AG08396 (cell line): ENCODE measurements around the gene FER1L5.

Experiments
- DNase-seq: peaks from one replicate; pipeline ENCODE4 v3.0.0; 2012; ENCODE audit warnings: low spot score, mixed read lengths

The FER1L5 gene

DNA sequence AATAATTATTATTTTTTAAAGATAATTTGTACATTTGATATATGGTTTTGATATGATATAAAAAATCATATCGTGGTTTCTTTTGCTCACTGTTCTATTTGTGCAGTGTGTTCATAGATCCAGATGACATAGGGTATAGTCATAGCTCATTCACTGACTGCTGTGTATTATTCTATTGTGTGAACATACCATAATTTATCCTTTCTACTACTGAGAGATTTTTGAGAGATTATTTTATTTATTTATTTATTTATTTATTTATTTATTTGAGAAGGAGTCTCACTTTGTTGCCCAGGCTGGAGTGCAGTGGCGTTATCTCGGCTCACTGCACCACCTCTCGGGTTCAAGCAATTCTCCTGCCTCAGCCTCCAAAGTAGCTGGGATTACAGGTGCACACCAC is 39.0 kb downstream of the FER1L5 start:
- no peak for DNase-seq

DNA sequence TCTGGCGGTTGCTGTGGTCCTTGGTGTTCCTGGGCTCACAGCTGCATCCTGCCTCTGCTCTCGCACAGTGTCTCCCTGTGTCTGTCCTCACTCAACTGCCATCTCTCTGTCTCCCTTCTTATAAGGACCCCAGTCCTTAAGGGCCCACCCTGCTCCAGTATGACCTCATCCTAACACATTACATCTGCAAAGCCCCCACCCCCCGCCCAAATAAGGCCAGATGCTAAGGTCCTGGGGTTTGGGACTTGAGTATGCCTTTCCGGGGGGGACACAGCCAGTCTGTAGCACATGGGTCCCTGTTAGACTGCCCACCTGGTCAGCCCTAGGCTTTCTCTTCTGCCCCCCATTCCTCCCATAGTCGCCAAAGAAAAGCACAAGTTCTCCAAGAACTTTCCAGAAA is 40.7 kb downstream of the FER1L5 start:
- no peak for DNase-seq

DNA sequence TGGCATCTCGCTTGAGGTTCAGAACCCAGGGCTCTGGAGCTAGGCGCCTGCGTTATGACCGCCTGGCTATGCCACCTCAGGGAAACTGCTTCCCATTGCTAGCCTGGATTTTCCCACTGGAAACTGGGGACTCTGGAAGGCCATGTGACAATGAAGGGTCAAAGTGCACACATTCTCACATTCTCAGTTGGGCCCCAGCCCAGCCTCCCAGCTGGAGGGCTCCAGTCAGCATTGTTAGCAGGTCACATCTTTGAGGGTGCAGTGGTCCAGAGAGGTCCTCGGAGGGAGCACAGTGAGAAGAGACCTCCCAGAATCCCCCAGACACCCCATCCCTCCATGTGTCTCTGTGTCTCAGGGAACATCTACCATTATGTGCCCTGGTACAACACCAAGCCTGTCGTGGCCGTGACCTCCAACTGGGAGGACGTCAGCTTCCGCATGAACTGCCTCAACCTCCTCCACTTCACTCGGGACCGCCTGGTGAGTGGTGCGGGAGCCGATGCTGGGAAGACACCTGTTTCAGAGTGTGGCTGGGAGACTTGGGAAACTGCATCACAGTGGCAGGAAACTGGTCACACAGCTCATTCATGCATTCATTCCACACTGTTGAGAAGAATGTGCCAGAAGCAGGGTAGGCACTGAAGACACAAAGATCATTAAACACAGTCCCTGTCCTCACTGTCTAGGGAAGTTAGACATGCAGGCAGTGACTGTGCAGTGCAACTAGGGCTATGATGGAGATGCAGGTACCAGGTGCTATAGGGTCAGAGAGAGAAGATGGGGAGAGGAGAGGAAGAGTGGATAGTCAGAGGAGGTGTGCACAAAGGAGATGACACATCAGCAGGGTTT is 41.6 kb downstream of the FER1L5 start:
- DNase-seq: no peak

DNA sequence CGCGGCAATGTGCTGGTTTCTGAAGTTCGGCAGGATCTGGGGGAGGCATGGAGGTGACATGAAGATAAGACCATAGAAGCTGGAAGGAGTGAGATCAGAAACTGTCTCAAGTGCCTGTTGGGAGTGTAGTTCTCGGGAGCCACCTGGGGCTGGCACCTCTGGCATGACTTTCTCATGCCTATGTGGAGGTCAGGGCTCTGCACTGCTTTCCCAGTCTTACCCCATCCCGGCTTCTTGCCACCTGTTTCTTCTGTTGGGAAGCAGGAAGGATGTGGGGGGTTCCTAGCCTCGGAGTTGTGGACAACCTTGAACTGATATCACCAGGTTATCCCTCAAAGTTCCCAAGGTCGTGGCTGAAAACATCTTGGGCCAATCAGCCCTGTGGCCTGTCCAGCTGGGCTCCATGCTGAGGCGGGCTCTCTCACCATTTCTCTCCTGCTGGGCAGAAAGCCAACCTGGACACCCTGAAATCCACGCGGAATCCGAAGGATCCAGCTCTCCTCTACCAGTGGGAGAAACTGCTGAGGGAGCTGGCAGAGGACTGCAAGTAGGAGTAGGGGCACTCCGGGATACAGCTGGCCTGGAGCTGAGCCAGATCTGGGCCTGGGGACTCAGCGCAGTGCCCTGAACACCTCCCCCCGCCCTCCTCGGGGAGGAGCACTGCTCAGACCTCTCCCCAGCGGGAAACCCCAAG is 42.5 kb downstream of the FER1L5 start:
- DNase-seq: no peak

DNA sequence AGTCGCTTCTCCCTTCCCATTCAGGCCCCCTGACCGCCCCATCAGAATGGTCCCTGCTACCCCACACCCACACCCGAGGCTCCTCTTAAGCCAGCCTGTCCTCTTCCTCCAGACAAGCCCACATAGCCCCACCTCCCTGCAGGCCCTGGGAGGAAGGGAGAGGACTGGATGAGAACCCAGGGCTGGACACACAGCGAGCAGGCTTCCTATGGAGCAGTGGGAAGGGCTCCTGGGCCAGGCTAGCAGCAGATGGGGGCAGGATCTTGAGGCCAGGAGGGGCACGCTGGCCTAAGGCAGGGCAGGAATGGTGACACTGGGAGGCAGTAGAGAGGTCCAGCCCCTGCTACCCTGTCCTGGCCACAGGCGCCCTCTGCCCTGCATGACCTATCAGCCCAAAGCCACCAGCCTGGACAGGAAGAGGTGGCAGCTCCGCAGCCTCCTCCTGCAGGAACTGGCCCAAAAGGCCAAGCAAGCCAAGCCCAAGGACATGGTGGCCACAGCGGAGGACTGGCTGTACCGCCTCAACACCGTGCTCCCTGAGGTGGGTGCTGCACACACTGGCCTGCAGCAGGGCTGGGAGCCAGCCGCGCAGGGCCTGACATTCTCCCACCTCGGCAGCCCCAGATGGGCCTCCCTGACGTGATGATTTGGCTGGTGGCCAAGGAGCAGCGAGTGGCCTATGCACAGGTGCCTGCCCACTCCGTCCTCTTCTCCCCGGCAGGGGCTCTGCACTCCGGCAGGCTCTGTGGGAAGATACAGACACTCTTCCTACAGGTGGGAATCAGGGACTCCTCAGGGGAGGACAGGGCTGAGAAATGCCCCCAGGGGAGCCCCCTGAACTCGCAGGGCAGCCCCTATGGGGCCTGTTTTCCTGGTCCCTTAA is 43.3 kb downstream of the FER1L5 start:
- no peak for DNase-seq

DNA sequence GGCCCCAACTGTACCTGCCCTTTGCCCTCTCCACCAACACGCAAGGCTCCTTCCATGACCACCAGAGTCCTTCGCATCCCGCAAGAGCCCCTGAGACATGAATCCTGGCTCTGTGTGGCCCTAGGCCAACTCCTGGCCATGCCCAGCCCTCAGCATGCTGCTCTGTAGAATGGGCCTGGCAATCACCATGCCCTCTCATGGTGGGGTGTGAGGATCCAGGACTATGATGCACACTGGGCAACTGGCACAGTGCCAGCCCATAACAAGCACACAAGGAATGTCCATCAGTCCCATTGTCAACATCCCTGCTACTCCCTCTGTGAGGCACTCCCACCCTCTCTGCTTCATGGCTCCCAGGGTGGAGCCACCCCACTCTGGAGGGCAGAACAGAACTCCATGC is 44.7 kb downstream of the FER1L5 start:
- DNase-seq: no peak

DNA sequence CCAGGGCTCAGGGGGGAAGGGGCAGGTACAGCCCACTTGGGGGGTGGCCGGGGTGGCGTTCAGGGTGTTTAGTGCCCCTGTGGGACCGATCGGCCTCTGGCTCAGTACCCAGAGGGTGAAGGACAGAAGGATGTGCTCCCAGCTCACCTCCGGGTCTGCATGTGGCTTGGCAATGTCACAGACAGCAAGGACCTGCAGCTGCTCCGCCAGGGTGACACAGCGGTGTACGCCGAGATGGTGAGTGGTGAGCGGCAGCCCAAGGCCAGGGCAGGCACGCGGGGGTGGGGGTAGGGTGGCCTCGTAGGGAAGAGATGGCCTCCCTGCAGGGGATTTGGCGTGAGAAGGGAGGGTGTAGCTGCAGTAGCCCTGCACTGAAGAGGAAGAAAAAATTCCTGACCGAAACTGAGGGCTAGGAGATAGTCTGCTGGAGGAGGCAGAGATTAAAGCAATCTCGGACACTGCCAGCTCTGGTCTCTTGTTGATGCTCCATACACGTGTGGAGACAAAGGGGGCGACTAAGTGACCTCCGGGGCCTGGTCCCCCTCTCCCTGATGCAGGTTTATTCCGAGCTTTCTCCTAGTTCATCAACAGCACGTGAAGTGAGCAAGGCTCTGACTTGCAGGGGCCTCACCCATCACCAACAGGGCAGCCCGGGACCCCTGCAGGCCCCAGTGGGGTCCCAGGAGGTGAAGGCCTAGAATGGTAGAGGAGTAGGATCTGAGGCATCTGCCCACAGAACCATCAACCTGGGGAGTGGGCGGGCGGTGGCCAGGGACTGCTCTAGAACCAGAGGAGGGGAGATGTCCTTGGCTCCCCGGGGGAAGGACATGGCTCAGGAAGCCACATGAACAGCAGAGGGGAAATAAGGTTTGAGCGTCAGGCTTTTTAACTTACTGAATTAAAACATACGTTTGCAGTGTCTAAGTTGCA is 45.4 kb downstream of the FER1L5 start:
- no peak for DNase-seq

DNA sequence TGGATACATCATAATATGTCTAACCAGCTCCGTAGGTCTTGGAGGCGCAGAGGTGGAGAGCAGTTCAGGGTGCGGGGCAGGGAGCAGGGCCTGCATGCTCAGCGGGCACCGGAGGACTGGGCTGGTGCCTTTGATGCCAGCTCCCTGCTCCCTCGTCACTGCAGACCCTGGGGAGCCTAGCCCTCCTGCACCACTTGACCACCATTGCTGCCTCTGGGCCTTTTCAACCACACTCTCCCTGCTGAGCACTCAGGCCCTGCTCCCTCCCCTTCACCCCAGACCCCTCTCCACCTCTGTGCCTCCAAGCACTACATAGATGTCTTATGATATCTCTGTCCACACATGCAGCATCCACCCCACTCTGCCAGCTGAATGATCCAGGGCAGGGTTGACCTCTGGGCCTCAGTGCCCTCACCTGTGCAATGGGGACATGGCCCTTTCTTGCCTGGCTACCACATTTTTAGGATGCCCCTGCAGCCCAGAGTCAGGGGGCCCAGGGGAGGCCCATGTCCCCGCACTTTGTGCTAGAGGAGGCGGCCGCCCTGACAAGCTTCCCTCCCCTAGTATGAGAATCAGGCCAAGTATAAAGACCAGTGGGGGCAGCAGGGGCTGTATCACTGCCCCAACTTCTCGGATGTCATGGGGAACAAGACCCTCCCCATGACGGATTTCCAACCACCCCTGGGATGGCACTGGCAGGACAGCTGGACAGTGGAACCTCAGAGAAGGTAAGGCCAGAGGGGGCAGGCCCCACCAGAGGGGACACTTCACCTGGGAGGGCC is 46.3 kb downstream of the FER1L5 start:
- DNase-seq: no peak

DNA sequence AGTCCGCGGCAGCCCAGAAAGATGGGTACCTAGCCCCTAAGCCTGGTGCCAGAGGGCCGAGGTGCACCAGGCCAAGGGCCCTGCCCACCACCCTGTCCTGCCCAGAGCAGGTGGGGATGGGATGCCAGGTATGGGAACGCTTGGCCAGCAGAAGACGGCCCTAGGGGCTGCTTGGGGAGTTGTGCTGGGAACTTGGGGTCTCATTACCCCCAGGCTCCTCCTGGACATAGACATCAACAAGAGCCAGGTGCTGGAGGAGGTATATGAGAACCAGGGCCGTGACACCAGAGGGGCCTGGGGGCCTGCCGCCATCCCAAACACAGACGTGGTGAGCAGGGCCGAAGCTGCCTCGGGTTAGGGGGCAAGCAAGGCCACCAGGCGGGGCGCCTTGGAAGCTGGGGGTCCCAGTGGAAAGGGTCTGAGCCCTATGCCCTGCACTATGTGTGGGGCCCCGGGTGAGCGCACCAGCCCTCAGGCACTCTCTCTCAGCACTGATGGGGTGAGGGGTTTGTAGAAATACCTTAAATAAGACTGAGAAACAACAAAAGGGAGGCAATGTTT is 46.9 kb downstream of the FER1L5 start:
- no peak for DNase-seq

DNA sequence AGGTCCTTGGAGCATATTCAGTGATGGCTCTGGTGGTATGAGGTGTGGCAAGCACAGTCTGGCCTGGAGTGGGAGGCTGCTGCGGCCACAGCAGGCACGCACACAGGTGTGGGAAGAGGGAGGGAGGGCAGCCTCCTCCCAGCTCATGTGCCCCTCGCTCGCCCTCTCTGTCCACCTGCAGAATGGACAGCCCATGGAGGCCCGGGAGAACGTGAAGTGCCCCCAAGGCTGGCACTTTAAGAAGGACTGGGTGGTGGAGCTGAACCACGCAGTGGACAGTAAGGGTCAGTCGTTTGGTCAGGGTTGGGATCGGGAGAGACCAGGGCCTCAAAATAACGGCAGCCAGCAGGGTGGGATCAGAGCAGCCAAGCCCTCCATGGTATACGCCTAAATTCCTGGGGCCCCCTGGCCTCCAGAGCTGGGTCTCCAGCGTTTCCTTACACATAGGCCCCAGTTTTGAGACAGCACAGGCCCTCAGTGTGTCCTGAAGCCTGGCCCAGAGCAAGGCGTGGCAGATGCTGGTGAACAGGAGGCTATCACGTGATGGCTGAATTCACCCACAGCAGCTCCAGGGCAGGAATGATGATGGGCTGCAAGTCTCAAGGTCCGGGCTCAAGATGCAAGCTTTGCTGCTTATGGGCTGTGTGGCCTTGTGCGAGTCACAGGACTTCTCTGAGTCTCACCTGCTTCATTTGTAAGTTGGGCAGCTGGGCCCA is 47.9 kb downstream of the FER1L5 start:
- DNase-seq: no peak

DNA sequence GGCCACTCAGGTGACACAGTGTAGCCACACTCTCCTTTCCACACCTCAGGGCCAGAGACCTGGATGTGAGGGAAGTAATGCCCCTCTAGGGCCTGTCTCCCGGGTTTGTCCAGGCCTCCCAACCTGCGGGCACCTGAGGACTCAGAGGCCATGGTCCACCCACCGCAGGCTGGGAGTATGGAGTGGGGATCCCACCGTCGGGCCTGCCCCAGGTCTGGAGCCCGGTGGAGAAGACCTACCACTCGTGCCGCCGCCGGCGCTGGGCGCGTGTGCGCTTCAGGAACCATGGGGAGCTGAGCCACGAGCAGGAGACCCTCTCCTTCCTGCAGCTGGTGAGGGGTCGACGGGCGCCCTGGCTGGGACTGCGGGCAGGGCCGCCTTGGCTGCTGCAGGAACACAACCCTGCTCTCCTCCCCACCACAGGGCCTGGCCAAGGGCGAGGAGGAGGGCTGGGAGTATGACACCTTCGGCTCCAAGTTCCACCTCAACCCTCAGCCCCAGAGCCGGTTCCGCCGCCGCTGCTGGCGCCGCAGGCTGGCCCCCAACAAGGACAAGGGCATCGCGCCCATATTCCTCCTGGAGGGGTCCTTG is 48.6 kb downstream of the FER1L5 start:
- no peak for DNase-seq

DNA sequence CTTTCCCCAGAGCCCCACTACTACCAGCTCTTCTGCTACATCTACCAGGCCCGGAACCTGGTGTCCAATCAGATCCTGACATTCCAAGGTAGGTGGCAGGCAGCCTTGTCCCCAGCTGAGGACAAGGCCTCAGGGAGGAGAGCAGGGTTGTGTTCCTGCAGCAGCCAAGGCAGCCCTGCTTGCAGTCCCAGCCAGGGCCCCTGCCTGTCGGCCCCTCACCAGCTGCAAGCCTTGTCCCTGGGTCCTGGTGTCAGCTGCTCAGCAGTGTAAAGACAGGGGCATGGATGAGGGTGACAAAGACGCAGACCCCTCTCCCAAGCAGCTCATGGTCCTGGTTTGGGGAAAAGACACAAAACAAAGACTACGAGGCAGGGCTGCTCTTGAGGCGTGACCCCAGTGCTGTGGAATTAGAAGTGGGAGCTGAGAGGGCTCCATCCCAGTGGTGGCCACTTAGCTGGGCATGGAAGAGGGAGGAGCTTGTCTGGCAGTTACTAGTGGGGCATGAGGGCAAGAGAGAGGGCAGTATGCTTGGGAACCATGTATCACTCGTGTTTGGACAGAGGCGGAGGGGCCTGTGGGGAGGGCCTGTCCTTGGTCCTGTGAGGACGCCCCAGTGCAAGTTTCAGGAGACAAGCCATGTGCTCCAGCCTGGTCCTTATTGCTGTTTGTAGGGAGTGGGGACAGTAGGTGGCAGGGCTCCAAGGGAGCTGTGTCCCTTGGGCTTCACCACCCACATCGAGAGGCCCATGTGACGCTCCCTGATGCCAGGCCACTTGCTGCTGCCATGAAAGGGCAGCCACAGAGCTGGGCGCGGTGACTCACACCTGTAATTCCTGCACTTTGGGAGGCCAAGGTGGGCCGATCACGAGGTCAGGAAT is 49.8 kb downstream of the FER1L5 start:
- no peak for DNase-seq

DNA sequence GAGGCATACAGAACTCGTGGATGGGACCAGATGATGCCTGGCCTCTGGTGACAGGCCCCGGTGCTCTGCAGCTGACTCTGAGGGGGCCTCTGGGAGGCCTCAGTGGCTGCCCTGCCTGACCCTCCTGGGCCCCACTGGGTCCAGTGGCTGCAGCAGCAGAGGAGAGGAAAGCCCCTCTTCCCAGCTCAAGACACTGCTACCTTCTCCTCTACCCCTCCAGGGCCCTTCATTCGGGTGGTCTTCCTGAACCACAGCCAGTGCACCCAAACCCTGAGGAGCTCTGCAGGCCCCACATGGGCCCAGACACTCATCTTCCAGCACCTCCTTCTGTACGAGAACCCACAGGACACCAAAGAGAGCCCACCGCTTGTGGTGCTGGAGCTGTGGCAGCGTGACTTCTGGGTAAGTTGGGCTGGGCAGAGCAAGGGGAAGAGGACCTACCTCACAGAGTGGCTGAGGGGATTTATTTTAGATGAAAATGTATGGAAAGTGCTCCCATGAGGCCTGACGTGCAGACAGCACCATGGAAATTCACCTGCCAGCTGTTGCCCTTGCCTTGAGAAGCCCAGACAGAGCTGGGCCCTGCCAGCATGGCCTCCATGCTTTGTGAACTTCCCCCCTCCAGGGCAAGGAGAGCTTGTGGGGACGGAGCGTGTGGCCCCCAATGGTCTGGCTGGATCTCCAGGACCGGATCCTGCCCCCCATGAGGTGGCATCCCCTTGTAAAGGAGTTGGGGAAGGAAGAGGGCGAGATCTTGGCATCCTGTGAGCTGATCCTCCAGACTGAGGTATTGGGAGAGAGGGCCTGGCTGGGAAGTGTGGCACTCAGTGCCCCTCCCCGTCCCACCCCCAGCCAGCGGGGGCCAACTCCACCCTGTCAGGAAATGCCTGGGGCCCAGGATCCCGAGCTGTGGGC is 51.0 kb downstream of the FER1L5 start:
- no peak for DNase-seq

DNA sequence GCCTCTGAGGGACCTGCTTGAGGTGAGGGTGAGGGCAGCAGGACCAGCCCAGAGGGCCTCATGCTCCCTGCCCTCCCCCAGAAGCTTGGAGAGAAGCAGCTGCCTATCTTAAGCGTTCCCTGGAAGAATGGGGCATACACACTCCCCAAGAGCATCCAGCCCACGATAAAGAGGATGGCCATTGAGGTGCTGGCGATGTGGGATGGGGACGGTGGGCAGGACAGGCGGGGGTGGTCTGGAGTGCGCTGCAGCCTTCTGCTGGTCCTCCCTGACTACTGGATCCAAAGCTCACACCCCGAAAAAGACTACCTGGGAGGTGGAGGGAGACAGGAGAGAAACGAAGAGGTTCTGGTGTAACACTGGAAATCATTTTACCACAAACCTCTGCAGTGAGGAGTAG is 51.7 kb downstream of the FER1L5 start:
- no peak for DNase-seq

DNA sequence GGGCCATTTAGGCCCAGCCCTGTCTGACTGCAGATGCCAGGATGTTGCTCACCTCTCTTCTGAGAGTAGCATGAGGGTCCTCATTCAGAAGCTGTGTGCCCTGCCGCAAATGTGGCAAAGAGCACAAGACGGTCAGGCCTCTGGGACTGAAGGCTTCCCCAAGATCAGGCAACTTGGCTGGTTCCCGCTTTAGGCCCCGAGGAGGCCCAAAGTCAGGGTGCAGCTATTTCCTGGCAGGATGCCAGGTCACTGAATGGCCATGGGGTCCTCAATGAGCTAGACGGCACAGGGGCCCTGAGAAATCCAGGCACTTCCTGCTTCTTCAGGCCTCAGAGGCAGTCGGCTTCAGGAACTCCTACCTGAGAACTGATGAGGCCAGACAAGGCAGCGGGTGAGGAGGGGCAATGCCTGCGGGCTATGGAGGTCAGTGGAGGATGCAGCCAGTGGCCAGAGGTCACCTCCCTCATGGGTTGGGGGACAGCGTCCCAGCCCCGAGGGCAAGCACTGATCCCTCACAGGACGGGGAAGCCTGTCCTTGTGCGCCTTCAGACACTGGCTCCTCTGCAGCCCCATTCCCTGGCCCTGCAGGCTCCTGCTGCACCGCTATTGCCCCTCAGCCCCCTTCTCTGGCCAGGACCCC is 52.4 kb downstream of the FER1L5 start:
- DNase-seq: no peak

DNA sequence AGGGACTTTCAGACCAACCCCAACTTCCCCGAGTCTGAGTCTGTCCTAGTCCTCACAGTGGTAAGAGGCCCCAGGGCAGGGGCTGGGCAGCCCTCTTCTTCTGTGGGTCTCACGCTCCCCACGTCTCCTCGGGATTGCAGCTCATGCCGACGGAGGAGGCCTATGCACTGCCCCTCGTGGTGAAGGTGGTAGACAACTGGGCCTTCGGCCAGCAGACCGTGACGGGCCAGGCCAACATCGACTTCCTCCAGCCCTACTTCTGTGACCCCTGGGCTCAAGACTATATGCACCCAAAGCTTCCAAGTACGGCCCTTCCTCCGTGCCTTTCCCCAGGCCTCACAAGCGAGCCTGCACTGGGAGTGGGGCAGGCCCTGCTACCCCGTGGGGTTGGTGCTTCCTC is 53.0 kb downstream of the FER1L5 start:
- no peak for DNase-seq

DNA sequence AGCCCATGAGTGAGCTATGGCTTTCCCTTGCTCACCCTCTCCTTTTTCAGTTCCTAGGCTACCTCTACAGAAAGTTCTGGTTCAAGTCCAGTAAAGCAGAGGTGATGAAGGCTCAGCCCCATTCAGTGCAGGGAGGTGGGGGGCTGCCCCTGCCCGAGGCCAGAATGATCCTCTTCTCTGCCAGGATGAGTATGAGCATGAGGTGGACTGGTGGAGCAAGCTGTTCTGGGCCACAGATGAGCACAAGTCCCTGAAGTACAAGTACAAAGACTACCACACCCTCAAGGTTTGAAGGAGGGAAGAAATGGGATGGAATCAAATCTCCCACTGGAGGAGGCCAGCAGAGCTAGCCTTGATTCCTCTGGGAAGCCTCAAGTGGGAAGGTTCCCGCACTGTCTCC is 54.9 kb downstream of the FER1L5 start:
- DNase-seq: no peak
